Subcutaneous adipose tissue (tissue), 4 donors: ENCODE measurements around the gene CRACDL. TPM values are rescaled to one million over a fixed set of nuclear protein-coding genes. Genes with fewer than 3 reads are reported as not detected.

Source experiments
- CTCF ChIP-seq: fragments of 450-650 bp; IDR thresholded peaks from one replicate; pipeline ENCODE4 v1.5.1; 2016; ENCODE audit warnings: low read depth, mild to moderate bottlenecking, control low read depth, antibody characterized with exemption, moderate library complexity
- total RNA-seq, 4 donors: library from RNA; depleted of rRNA; stranded (reverse); fragments of >200 nt; gene quantifications; one replicate each; pipeline ENCODE4 v1.1.0, GENCODE V29; 2016

The CRACDL gene
- 1 to 10 TPM; 1.4 to 8.3 (median 4.5) TPM for total RNA-seq

- no peak for TF ChIP-seq CTCF
These were observed at the start of gene CRACDL for GRCh38 chr2:98935777-98936352. TSS of gene CRACDL (minus strand) at chr2:98936225. CDS start at chr2:98846800, 89,425 bp downstream.

GRCh38 chr2:98975611-98976010 lies 39.6 kb upstream of the CRACDL start:
- TF ChIP-seq CTCF: no peak

GRCh38 chr2:98972582-98973167 lies 36.6 kb upstream of the CRACDL start:
- TF ChIP-seq CTCF: no peak

GRCh38 chr2:98959810-98960507 lies 23.9 kb upstream of the CRACDL start:
- TF ChIP-seq CTCF: no peak

DNA sequence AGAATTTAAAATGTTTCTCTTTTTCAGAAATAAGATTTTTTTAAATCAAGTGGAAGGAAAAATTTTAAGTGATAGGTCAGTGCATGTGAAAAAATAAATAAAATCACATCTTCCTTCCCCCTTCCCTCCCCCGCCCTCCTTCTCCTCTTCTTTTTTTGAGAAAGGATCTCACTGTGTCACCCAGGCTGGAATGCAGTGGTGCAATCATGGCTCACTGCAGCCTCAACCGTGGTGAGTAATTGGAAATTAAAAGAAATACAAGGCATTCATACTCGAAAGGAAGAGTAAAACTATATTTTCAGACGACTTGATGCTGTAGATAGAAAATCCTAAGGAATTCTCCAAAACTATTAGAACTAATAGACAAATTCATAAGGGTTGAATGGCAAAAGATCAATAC lies 16.9 kb upstream of the CRACDL start:
- TF ChIP-seq CTCF: no peak

- no peak for TF ChIP-seq CTCF
These were observed 13.1 kb upstream of the CRACDL start for GRCh38 chr2:98948956-98949739.

- TF ChIP-seq CTCF: no peak
These were observed 11.5 kb upstream of the CRACDL start for GRCh38 chr2:98947554-98947953.
